H9 (cell line): ENCODE results near the gene ZNF587B. TPM values are rescaled to one million over a fixed set of nuclear protein-coding genes. Genes with fewer than 3 reads are reported as not detected.
"Not testable (repeated sequence)": the region's sequence is repeated elsewhere in the genome, so short reads cannot be mapped to it uniquely, and the experiment has no call there.

ENCODE experiments used
- DNase-seq: peaks from one replicate; pipeline ENCODE4 v3.0.0-alpha.2; 2017
- H2AFZ ChIP-seq: one replicate; pipeline ENCODE4 v1.6.1; 2013; ENCODE audit warnings: mild to moderate bottlenecking, low read length, control low read depth, moderate library complexity
- H2AK5ac ChIP-seq: 2 replicates; pipeline ENCODE4 v1.6.1; 2013; ENCODE audit warnings: low read length, control low read depth, mixed read lengths; ENCODE audit not compliant: insufficient read length
- H2BK120ac ChIP-seq: one replicate; pipeline ENCODE4 v1.6.1; 2013; ENCODE audit warnings: low read depth, mild to moderate bottlenecking, low read length, control low read depth, inconsistent platforms; ENCODE audit not compliant: poor library complexity, severe bottlenecking
- H2BK12ac ChIP-seq: 2 replicates; pipeline ENCODE4 v1.6.1; 2013; ENCODE audit warnings: low read length, control low read depth, mixed read lengths, low read depth; ENCODE audit not compliant: insufficient read length
- H2BK15ac ChIP-seq: 2 replicates; pipeline ENCODE4 v1.6.1; 2013; ENCODE audit warnings: low read depth, low read length, control low read depth
- H2BK20ac ChIP-seq: one replicate; pipeline ENCODE4 v1.6.1; 2013; ENCODE audit warnings: low read depth, mild to moderate bottlenecking, low read length, control low read depth, inconsistent platforms; ENCODE audit not compliant: poor library complexity, severe bottlenecking
- H2BK5ac ChIP-seq: 2 replicates; pipeline ENCODE4 v1.6.1; 2013; ENCODE audit warnings: low read length, control low read depth, mixed read lengths; ENCODE audit not compliant: insufficient read length
- H3K14ac ChIP-seq: 2 replicates; pipeline ENCODE4 v1.6.1; 2013; ENCODE audit warnings: low read length, control low read depth; ENCODE audit not compliant: insufficient read depth
- H3K18ac ChIP-seq: 2 replicates; pipeline ENCODE4 v1.6.1; 2013; ENCODE audit warnings: low read depth, mild to moderate bottlenecking, mixed read lengths, low read length, control low read depth; ENCODE audit not compliant: insufficient read length
- H3K23ac ChIP-seq: 2 replicates; pipeline ENCODE4 v1.6.1; 2013; ENCODE audit warnings: low read length, control low read depth, mixed read lengths, low read depth; ENCODE audit not compliant: insufficient read length
- H3K23me2 ChIP-seq: 2 replicates; pipeline ENCODE4 v1.6.1; 2013; ENCODE audit warnings: low read depth, mild to moderate bottlenecking, mixed read lengths, low read length, control low read depth; ENCODE audit not compliant: insufficient read length, poor library complexity, severe bottlenecking
- H3K27ac ChIP-seq: 2 replicates; pipeline ENCODE4 v1.5.1; 2013; ENCODE audit warnings: low read length, control low read depth, mixed read lengths, low read depth; ENCODE audit not compliant: insufficient read length
- H3K27me3 ChIP-seq: 2 replicates; pipeline ENCODE4 v1.6.1; 2013; ENCODE audit warnings: low read length, control low read depth, inconsistent platforms; ENCODE audit not compliant: insufficient read depth
- H3K4ac ChIP-seq: 2 replicates; pipeline ENCODE4 v1.6.1; 2013; ENCODE audit warnings: low read depth, mild to moderate bottlenecking, control low read depth, inconsistent platforms, low read length, moderate library complexity
- H3K4me1 ChIP-seq: 2 replicates; pipeline ENCODE4 v1.6.1; 2013; ENCODE audit warnings: low read length, control low read depth, inconsistent platforms; ENCODE audit not compliant: insufficient read depth
- H3K4me2 ChIP-seq: 2 replicates; pipeline ENCODE4 v1.6.1; 2013; ENCODE audit warnings: low read length, control low read depth, mixed read lengths; ENCODE audit not compliant: insufficient read length, insufficient read depth
- H3K56ac ChIP-seq: 2 replicates; pipeline ENCODE4 v1.6.1; 2013; ENCODE audit warnings: low read depth, mild to moderate bottlenecking, mixed read lengths, low read length, control low read depth; ENCODE audit not compliant: insufficient read length
- H3K79me1 ChIP-seq: 2 replicates; pipeline ENCODE4 v1.6.1; 2013; ENCODE audit warnings: low read depth, mild to moderate bottlenecking, moderate library complexity, low read length, control low read depth, inconsistent platforms; ENCODE audit not compliant: insufficient read depth, poor library complexity, severe bottlenecking
- H3K79me2 ChIP-seq: 2 replicates; pipeline ENCODE4 v1.6.1; 2013; ENCODE audit warnings: low read length, control low read depth, inconsistent platforms; ENCODE audit not compliant: insufficient read depth
- H3K9ac ChIP-seq: 2 replicates; pipeline ENCODE4 v1.6.1; 2013; ENCODE audit warnings: low read length, control low read depth, mixed read lengths; ENCODE audit not compliant: insufficient read length; ENCODE audit errors: extremely low read depth
- H3K9me3 ChIP-seq: one replicate; pipeline ENCODE4 v1.6.1; 2013; ENCODE audit warnings: low read depth, low read length, inconsistent platforms; ENCODE audit not compliant: control insufficient read depth
- H3T11ph ChIP-seq: one replicate; pipeline ENCODE4 v1.6.1; 2013; ENCODE audit warnings: mild to moderate bottlenecking, low read length, control low read depth, inconsistent platforms
- H4K20me1 ChIP-seq: one replicate; pipeline ENCODE4 v1.6.1; 2013; ENCODE audit not compliant: control insufficient read depth, insufficient read length, insufficient read depth
- H4K5ac ChIP-seq: 2 replicates; pipeline ENCODE4 v1.6.1; 2013; ENCODE audit warnings: low read depth, mild to moderate bottlenecking, mixed read lengths, low read length, control low read depth; ENCODE audit not compliant: insufficient read length
- H4K8ac ChIP-seq: replicated peaks from 2 replicates; pipeline ENCODE4 v1.6.1; 2013; ENCODE audit warnings: low read length, control low read depth, mixed read lengths, low read depth; ENCODE audit not compliant: insufficient read length
- H4K91ac ChIP-seq: 2 replicates; pipeline ENCODE4 v1.6.1; 2013; ENCODE audit warnings: low read depth, mild to moderate bottlenecking, moderate library complexity, mixed read lengths, low read length, control low read depth; ENCODE audit not compliant: insufficient read length
- H3K27ac Mint-ChIP-seq, 3 experiments: 2 replicates in 2 of 3; 3 replicates in 1 of 3; pipeline ENCODE4 v1.8.0; 2020 to 2021; ENCODE audit warnings: mixed read lengths in 3 of 3, mild to moderate bottlenecking in 1 of 3, moderate library complexity in 1 of 3
- H3K27me3 Mint-ChIP-seq: 2 replicates; pipeline ENCODE4 v1.8.0; 2021; ENCODE audit warnings: low read depth, mild to moderate bottlenecking, moderate library complexity, mixed read lengths
- H3K36me3 Mint-ChIP-seq, 3 experiments: 2 replicates in 2 of 3; 3 replicates in 1 of 3; pipeline ENCODE4 v1.8.0; 2020 to 2021; ENCODE audit warnings: low read depth in 3 of 3, mixed read lengths in 3 of 3; ENCODE audit not compliant: insufficient read depth in 1 of 3
- H3K4me1 Mint-ChIP-seq, 2 experiments: 2 replicates each; pipeline ENCODE4 v1.8.0; 2020; ENCODE audit warnings: mixed read lengths in 2 of 2
- H3K4me3 Mint-ChIP-seq, 2 experiments: 2 replicates in 1 of 2; 3 replicates in 1 of 2; pipeline ENCODE4 v1.8.0; 2020 to 2021; ENCODE audit warnings: mild to moderate bottlenecking in 2 of 2, mixed read lengths in 2 of 2, moderate library complexity in 1 of 2
- H3K9me3 Mint-ChIP-seq, 2 experiments: 2 replicates in 1 of 2; 3 replicates in 1 of 2; pipeline ENCODE4 v1.8.0; 2020; ENCODE audit warnings: mild to moderate bottlenecking in 2 of 2, mixed read lengths in 2 of 2, moderate library complexity in 1 of 2
- WGBS: extraction: QIAGEN DNeasy Blood & Tissue Kit; methylation state at CpG from one replicate; pipeline ENCODE4 v1.1.7; 2013; ENCODE audit warnings: missing lambda C conversion rate, low lambda C conversion rate, mixed read lengths; ENCODE audit not compliant: insufficient read length; ENCODE audit errors: extremely low coverage; 5-methylcytosine and 5-hydroxymethylcytosine counted together
- total RNA-seq: library from RNA; stranded (reverse); gene quantifications from 2 replicates; pipeline ENCODE4 v1.2.1, GENCODE V29; 2021
- TF ChIP-seq, protein P1 (sequence below): fragments of 200-600 bp; sonication (generic); conservative IDR thresholded peaks from 3 replicates; pipeline ENCODE4 v1.8.0; 2021; ENCODE audit warnings: antibody characterized with exemption, mild to moderate bottlenecking

ZNF587B gene
- total RNA-seq, 1 experiment from 2014 or later, result 45.2 TPM

DNA sequence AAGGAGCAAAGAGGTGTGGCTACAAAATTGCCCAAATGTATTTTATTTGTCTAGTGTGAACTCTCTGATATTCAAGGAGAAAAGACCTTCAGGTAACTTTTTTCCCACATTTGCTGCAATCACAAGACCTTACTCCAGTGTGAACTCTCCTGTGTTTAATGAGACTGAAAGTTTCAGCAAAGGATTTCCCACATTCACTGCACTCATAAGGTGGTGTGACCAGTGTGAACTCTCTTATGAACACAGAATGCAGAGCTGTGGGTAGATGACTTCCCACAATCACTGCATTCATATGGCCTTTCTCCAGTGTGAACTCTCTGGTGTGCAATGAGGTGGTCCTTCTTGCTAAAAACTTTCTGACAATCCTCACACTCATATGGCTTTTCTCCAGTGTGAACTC is 42.4 kb downstream of the ZNF587B start:
- H4K8ac ChIP-seq, result no peak overlapping the region
- Mint-ChIP-seq H3K27me3 (peaks cover 3% of the 10 kb centered on the region; the same call in 1 of the 2 replicates), H3K4me1 (0 out of 4 replicates have a peak, but pooled peaks cover 0 to 4% of the 10 kb centered on the region in 2 experiments), H3K36me3 (peaks cover 83 to 91% (median 90%) of the 10 kb centered on the region in 3 experiments), H3K27ac (no peak overlapping the region), H3K9me3 (peaks cover 62 to 66% of the 10 kb centered on the region in 2 experiments), H3K4me3 (no peak overlapping the region)
- no peak overlapping the region for H3K14ac ChIP-seq
- TF ChIP-seq, protein P1, sequence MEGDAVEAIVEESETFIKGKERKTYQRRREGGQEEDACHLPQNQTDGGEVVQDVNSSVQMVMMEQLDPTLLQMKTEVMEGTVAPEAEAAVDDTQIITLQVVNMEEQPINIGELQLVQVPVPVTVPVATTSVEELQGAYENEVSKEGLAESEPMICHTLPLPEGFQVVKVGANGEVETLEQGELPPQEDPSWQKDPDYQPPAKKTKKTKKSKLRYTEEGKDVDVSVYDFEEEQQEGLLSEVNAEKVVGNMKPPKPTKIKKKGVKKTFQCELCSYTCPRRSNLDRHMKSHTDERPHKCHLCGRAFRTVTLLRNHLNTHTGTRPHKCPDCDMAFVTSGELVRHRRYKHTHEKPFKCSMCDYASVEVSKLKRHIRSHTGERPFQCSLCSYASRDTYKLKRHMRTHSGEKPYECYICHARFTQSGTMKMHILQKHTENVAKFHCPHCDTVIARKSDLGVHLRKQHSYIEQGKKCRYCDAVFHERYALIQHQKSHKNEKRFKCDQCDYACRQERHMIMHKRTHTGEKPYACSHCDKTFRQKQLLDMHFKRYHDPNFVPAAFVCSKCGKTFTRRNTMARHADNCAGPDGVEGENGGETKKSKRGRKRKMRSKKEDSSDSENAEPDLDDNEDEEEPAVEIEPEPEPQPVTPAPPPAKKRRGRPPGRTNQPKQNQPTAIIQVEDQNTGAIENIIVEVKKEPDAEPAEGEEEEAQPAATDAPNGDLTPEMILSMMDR, result no peak
- H4K20me1 ChIP-seq, result no peaks in the 10 kb centered on the region
- H3K56ac ChIP-seq, result no peak overlapping the region
- 0 out of 2 replicates have a peak, but pooled peaks cover 2% of the 10 kb centered on the region for H3K27me3 ChIP-seq
- no peak overlapping the region for H3K27ac ChIP-seq
- no peak overlapping the region for H3K9ac ChIP-seq
- no peaks in the 10 kb centered on the region for H3K23me2 ChIP-seq
- H2BK20ac ChIP-seq, result no peak overlapping the region
- no peak overlapping the region for H2BK120ac ChIP-seq
- no peaks in the 10 kb centered on the region for H3K4me1 ChIP-seq
- H3T11ph ChIP-seq, result no peak overlapping the region
- H3K9me3 ChIP-seq, result peaks cover 44% of the 10 kb centered on the region
- H3K79me1 ChIP-seq, result peaks cover under 1% of the 10 kb centered on the region
- H4K5ac ChIP-seq, result no peak overlapping the region
- H3K4me2 ChIP-seq, result no peak overlapping the region
- H3K18ac ChIP-seq, result no peak overlapping the region
- H3K23ac ChIP-seq, result no peak overlapping the region
- peaks cover 16% of the 10 kb centered on the region; the same call in 1 of the 2 replicates for H3K79me2 ChIP-seq
- no peak overlapping the region for H2BK12ac ChIP-seq
- H2BK5ac ChIP-seq, result no peak overlapping the region
- H2AFZ ChIP-seq, result no peak overlapping the region
- no peak for DNase-seq
- H2BK15ac ChIP-seq, result no peak overlapping the region
- no peak overlapping the region for H4K91ac ChIP-seq
- H3K4ac ChIP-seq, result no peak overlapping the region
- no peak overlapping the region for H2AK5ac ChIP-seq

DNA sequence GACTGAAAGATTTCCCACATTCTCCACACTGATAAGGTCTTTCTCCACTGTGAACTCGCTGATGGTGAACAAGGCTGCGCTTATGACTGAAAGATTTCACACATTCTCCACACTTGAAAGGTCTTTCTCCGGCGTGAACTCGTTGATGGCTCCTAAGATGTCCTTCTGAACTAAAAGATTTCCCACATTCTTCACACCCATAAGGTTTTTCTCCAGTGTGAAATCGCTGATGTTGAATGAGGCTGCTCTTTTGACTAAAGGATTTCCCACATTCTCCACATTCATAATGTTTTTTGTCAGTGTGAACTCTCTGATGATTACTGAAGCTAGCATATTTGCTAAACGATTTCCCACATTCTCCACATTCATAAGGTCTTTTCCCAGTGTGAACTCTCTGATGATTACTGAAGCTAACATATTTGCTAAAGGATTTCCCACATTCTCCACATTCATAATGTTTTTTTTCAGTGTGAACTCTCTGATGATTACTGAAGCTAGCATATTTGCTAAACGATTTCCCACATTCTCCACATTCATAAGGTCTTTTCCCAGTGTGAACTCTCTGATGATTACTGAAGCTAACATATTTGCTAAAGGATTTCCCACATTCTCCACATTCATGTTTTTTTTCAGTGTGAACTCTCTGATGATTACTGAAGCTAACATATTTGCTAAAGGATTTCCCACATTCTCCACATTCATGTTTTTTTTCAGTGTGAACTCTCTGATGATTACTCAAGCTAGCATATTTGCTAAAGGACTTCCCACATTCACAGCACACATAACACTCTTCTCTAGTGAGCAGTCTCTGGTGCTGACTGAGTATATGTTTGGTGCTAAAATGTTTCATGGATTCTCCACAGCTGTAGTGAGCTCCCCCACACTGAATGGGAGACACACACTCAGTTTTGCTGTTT is 44.0 kb downstream of the ZNF587B start:
- peaks cover 87 to 94% (median 93%) of the 10 kb centered on the region in 3 experiments for H3K36me3 Mint-ChIP-seq
- H3K23me2 ChIP-seq, H3K79me1 ChIP-seq, H2BK5ac ChIP-seq, H3K27me3 ChIP-seq, H3K27me3 Mint-ChIP-seq, H3K9ac ChIP-seq, H4K8ac ChIP-seq, H3K27ac Mint-ChIP-seq, H3K4ac ChIP-seq, H3K56ac ChIP-seq, DNase-seq, H3K4me1 Mint-ChIP-seq, H4K5ac ChIP-seq, H3K18ac ChIP-seq, H3K23ac ChIP-seq, H3K4me1 ChIP-seq, H2BK120ac ChIP-seq, H2AFZ ChIP-seq, H2BK12ac ChIP-seq, H3K4me3 Mint-ChIP-seq, H2AK5ac ChIP-seq, H3K27ac ChIP-seq, H3T11ph ChIP-seq, H2BK20ac ChIP-seq, H2BK15ac ChIP-seq, H4K20me1 ChIP-seq, H3K4me2 ChIP-seq, H4K91ac ChIP-seq, H3K14ac ChIP-seq: not testable (repeated sequence)
- H3K9me3 Mint-ChIP-seq, result peaks cover 66 to 75% of the 10 kb centered on the region in 2 experiments
- no CpG with 5 or more reads among the region's 8 CpGs for WGBS
- peaks cover 44% of the 10 kb centered on the region for H3K9me3 ChIP-seq
- H3K79me2 ChIP-seq, result peaks cover 20% of the 10 kb centered on the region; the same call in 1 of the 2 replicates
